Measurements from ENCODE around the gene SPEF2. TPM values are rescaled to one million over a fixed set of nuclear protein-coding genes. Genes with fewer than 3 reads are reported as not detected.
A peak's percentile ranks its signal among the peaks of the same experiment; 100 is the strongest.
"Not testable (repeated sequence)": the region's sequence is repeated elsewhere in the genome, so short reads cannot be mapped to it uniquely, and the experiment has no call there.

SPEF2 gene
- total RNA-seq, 1 donor from 2014 or later, result 8.4 TPM

DNA sequence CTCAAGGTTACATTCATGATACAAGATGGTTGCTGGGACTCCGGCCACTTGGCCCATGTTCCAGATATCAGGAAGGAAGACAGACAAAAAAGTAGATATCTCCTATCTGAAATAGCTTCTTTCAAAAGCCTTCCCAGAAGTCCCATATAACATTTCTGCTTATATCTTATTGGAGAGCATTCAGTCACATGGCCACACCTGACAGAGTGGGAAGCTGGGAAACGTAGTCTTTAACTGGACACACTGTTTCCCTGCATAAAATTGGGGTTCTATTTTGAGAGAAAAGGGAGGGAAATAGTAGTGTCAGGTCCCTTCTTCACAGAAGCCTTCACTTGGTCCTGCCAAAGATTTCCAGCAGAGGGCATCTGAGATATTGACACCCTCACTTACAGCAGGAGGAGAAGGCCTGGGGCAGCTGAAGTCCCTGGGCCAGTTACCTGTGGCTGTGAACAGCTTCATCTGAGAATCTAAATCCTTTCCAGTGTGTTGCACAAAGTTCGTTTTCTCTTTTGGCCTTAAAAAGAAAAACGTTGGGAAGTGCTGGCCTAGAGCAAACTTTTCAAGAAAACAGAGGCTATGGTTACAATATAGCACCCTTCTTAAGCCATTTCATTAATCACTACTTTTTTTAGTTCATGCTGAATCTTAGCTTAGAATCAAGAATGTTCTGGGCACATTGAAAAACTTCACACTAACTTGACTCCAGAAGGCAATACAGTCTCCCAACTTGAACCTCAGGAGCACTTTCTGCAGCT, 33.5 kb downstream of the SPEF2 start:
- DNase-seq (ENCODE audit: low read depth), result peak; percentile 64

DNA sequence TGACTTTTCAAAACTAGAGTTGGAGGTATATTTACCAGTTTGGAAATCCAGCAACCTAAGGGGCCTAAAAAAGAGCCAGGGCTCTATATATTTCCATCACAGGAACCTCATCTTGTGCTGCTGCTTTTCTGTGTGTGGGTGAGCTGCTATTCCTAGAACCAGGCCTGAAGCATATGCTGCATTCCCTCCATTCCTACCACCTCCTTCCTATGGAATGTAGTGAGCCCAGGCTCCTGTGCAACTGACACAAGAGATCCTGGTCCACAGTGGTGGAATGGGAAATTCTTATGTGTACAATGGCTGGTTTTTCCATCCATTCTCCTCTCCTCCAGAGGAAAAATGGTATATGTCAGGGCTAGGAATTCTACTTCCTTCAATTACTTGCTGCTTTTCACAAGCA, 39.1 kb downstream of the SPEF2 start:
- DNase-seq (ENCODE audit: low read depth), result no peak

DNA sequence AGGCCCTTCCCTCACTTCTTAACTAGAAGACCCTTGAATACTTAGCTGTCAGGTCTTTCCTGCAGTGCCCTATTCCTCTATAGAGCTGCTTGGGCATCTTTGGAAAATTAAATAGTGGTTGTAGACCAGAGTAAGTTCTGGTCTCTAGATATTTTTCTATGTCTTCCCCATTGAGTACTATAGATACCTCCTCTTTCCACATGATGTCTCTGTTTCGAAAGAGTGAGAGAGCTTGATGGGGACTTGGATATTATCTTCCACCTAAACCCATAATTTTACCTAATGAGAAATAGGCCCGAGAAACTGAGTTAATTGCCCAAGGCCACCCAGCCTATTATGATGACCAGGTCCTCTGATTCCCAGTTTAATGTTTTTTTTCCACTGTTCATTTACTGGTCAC, 40.2 kb downstream of the SPEF2 start:
- no peak for DNase-seq (ENCODE audit: low read depth)

DNA sequence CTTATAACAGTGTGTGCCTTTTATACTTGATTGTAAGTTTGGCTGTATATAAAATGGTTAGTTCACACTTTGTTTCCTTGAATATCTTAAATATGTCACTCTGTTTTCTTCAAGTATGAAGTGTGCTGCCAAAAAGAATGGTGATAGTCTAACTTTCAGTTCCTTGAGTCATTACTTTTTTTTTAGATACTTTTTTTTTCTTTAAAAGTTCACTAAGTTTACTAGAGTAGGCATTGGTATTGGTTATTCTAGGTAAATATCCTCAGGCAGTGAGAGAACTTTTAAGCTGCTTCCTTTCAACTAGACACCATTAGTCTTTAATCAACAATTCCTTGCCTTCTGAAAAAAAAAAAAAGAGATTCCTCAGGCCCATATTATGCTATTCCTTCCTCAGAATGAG, 41.9 kb downstream of the SPEF2 start:
- DNase-seq (ENCODE audit: low read depth), result no peak

DNA sequence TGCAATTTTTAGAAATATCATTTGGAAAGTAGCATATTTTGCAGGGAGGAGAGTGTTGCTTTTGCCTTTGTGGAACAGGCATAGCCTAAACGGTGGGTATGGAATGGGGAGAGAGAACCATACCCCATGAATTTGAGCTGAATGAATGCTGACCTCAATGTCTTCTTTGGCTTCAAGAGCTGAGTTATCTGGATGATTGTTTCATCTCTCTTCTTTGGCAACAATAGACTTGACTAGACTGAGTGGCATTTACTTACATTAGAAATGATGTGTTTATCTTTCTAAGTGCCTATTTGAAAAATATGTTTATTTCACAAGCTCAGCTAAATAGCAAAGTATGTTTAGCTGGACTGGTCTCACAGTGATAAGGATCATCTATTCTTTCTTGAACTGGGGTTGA, 42.8 kb downstream of the SPEF2 start:
- no peak for DNase-seq (ENCODE audit: low read depth)

DNA sequence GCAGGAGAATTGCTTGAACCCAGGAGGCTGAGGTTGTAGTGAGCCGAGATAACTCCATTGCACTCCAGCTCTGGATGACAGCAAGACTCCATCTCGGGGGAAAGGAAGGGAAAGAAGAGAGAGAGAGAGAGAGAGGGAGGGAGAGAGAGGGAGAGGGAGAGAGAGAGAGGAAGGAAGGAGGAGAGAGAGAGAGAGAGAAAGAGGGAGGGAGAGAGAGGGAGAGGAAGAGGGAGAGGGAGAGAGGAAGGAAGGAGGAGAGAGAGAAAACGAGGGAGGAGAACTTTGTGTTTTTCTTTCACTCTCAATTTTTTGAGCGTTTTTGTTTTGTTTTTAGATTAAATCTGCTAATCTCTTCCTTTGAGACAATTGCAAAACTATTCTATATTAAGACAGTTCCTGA, 46.9 kb downstream of the SPEF2 start:
- DNase-seq (ENCODE audit: low read depth), result no peak

DNA sequence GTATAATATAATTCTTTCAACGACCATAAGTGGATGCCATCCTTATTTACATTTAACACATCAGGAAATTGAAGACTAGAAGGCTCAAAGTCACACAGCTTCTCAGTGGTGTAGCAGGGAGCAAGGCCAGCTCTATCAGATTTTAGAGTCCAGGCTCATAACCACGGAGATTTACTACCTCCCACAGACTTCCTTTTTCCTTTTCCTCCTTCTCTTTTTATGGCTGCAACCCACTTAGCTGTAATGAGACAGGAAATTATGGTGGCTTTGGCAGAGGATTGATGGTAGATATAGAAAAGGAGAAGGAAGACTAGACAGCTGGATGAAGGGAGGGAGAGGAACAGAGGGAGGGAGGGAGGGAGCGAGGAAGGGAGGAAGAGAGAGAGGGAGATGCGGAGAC, 47.4 kb downstream of the SPEF2 start:
- DNase-seq (ENCODE audit: low read depth), result no peak

DNA sequence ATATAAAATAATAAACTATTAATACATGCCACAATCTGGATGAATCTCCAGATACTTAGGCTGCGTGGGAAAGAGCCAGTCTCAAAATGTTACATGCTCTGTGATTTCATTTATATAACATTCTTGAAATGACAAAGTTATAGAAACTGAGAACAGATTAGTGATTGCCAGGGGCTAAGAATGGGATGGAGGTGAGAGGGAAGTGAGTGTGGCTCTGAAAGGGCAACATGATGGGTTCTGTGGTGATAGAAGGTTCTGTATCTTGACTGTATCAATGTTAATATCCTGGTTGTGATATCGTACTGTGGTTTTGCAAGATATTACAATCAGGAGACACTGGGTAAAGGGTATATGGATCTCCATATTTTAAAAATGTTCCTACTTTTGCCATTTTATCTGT, 50.7 kb downstream of the SPEF2 start:
- no peak for DNase-seq (ENCODE audit: low read depth)

DNA sequence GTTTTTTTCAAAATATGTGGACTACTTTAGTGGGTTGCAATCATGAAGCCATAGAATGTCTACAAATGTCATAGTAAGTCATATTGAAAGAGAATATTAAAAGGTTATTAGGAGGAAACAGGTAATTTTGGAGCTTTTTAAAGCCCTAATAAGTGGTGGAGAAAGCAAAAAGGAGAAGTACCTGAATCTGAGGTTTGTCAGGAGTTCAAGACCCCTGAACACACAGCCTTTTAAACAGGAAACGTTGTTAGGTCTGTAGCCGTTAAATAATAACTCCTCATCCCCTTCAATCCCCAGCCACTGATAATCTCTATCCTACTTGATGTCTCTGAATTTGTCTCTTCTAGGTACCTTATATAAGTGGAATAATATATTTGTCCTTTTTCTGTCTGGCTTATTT, 51.1 kb downstream of the SPEF2 start:
- no peak for DNase-seq (ENCODE audit: low read depth)

DNA sequence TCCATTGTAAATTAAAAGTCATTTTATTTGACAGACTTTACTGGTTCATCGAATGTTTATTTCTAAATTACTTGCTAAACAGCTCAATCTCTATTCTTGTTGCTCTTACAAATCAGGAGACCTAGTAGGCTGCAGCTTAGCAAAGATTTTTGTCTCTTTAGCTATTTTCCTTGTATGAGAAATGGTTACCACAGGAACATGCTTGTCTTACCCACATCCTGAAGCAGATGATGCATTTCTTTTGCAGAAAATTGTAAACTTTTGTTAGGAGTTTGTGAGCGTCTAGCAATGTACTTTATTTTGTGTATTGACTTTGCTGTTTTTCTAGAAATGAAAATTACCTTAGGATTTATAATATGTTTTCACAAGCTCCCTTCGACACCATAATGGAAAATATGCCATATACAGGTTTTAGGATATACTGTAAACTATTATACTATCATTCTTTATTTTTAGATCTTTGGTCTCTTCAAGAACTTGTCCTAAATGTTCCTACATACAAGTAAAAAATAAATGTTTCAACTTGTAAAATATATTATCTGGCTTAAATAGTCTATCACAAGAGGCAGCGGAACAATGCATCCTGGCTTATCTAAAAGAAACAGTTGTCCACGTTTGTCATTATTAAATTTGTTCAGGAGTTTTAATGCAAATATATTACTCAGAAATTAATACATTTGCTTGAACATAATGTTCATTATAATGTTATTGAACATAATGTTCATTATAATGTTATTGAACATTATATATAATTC, 54.1 kb downstream of the SPEF2 start:
- DNase-seq (ENCODE audit: low read depth), result no peak

DNA sequence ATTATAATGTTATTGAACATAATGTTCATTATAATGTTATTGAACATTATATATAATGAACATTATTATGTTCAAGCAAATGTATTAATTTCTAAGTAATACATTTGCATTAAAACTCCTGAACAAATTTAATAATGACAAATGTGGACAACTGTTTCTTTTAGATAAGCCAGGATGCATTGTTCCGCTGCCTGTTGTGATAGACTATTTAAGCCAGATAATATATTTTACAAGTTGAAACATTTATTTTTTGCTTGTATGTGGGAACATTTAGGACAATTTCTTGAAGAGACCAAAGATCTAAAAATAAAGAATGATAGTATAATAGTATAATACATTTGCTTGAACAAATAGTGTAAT, 54.6 kb downstream of the SPEF2 start:
- DNase-seq (ENCODE audit: low read depth), result not testable (repeated sequence)

DNA sequence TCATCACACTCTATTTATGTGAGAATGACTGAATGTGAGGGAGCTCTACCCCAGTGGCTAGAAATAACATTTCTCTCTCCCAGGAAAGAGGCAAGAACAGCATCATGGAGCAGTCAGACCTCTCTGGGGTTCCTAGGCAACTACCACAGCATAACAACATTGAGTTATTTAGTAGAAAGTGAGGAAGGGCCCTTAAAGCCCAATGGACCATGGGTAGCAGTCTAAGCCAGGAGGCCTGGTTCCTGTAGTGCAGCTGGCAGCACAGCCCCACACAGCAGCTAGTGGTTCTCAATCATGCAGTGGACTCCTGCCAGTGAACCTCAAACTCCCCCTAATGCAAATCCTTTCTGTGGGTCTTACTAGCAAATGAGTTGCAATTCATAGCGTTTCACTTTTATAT, 55.3 kb downstream of the SPEF2 start:
- DNase-seq (ENCODE audit: low read depth), result peak; percentile 38

DNA sequence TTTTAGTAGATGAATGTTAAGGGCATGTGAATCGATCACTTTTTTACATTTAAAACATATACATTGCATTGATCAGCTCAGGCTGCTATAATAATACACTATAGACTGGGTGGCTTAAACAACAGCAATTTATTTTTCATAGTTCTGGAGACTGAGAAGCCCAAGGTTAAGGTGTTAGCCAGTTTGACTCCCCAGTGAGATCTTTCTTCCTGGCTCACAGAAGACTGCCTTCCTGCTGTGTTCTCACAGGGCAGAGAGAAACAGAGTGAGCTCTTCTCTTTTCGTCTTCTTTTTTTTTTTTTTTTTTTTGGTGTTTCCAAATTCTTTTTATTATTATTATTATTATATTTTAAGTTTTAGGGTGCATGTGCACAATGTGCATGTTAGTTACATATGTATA, 56.4 kb downstream of the SPEF2 start:
- no peak for DNase-seq (ENCODE audit: low read depth)

DNA sequence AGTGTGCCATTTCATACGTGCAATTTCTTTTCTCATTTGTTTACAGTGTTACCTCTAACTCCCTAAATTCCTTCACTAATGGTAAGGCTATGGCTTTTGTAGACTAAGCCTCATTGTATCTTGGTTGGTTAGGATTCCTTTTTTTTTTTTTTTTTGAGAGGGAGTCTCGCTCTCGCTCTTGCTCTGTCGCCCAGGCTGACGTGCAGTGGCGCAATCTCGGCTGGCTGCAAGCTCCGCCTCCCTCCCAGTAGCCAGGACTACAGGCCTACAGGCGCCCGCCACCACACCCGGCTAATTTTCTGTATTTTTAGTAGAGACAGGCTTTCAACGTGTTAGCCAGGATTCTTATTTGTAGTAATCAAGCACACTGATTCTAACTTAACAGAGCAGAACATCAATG, 57.7 kb downstream of the SPEF2 start:
- DNase-seq (ENCODE audit: low read depth), result no peak

DNA sequence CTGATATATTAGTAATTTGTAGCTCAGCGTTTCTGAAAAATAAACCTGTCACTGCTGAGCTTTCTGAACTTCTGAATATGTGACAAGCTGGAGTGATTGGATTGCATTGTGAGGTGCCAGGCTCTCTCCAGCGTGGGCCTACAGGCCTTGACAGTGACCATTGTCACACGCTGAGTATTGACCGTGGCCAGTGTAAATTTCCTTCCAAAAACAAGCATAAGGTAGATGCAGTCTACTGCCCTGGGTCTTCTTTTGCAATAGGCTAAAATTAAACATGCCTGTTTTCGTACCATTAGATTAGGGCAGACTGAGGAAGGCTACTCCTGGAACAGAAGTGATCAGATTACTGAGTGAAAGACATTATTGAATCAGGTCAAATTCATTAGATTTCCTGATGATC, 60.2 kb downstream of the SPEF2 start:
- DNase-seq (ENCODE audit: low read depth), result no peak

DNA sequence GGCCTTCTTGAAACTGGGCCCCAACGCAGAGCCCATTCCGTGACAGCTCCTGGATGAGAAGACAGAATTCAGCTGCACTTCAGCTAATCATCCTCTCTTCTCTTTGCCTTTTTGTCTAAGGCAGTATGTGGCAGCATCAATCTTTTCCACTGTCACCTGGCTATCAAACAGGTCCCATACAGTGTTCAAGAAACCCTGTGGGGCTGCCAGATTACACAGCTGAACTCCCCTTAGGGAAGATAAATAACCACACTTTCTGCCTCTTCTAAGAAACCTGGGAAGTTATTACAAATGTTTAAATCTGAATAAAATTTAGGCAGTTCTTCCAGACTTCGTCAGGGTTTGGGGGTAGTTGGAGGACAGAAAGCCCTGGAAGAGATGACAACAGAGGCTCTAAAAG, 61.0 kb downstream of the SPEF2 start:
- DNase-seq (ENCODE audit: low read depth), result no peak

DNA sequence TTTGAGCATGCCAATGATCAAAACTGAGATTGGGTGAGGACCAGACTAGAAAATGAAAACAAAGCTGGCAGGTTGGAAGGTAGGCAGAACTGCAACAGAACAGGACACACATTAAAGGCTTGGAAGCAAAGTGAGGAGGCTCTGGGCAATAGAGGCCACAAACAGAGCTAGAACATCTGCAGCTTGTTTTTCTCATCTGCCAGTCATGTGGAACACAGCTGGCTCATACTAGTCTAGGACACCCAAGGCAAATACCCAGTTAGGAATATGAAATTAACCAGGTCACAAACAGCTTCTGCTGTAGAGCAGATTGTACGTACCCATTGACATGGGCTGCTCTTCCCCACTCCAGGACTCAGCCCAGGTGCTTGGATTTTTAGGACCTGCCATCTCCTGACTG, 61.7 kb downstream of the SPEF2 start:
- no peak for DNase-seq (ENCODE audit: low read depth)

DNA sequence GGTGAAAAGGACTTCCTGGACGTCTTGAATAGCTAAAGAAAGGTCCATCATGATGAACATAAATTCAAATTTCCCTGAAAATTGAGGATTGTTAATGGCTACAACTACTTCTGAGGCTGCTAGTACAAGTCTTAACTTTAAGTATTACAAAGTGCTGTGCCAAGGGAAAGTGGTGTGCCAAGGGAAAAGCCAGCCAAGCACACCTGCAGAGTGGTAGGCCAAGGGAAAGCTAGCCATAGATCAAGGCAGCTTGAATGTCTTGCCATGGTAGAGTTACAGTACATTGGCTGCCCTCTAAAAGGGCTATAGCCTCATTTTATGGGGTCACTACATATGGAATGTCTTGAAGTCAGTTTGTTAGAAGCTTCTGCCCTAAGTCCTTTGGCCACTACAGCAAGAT, 64.2 kb downstream of the SPEF2 start:
- no peak for DNase-seq (ENCODE audit: low read depth)

DNA sequence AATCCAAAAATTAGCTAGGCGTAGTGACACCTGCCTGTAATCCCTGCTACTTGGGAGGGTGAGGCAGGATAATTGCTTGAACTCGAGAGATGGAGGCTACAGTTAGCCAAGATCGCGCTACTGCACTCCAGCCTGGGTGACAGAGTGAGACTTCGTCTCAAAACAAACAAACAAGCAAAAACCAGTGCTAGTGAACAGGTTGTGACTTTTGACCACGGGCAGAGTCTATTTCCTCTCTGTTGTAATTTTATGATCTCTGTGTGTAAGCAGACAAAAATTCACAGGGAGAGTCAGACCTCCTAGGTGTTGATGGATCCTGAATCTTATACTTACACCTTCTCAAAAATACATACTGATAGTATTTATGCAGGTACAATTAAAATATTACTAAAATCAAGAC, 65.8 kb downstream of the SPEF2 start:
- no peak for DNase-seq (ENCODE audit: low read depth)

DNA sequence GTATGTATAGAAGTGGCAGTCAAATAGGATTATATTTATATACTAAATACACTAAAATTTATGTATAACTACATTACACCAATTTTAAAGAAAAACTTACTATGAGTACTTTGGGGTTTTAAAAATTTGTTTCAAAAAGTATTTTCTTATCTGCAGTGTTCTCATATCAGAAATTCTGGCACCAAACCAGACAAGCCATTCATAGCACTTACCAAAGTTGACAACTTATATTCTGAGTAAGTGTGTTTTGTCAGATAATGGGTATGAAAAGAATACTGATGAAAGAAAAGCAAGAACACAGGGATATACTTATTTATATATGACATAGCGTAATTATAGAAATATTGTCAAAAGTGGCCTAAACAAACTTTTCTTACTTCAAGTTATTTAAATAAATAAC, 67.5 kb downstream of the SPEF2 start:
- no peak for DNase-seq (ENCODE audit: low read depth)

DNA sequence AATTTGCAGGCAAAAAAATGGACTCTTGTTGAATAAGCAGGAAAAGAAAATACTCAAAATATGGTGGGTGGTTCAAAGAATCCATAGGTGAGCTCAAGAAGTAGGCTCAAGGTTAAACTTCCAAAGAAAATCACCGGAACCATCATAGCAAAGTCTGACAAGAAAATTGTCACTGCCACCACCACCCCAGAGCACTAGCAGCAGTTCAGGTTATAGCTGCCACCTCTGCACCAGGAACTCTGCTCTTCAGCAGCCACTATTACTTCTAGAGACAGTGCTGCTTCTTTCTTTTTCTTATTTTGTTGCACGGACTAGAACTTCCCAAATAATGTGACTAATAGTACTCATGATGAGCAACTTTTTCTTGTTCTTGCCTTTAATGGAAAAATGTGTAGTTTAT, 70.3 kb downstream of the SPEF2 start:
- no peak for DNase-seq (ENCODE audit: low read depth)

DNA sequence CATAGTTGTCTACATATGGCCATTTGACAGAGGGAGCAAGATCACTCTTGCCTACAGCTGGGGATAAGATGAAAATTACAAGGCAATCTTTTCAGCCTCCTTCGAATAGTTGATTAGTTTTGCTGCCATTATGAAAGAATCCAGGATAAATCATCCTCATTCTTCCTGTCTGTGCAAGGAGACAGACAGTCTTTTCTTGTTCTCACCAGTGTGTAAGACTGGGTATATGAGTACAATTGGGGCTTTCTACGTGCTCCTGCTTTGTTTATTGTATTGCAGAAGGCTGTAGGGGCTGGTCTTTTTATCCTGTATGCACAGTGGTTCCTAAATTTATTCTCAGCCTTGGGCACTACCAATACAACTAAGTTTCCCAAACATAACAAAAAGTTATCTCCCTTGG, 76.8 kb downstream of the SPEF2 start:
- no peak for DNase-seq (ENCODE audit: low read depth)
